GM18951 (cell line): ENCODE results near the gene SRF.

ENCODE experiments used
- POLR2A ChIP-seq: IDR thresholded peaks from 4 replicates; pipeline ENCODE4 v1.6.1; 2011; ENCODE audit warnings: mild to moderate bottlenecking; ENCODE audit not compliant: insufficient read length, insufficient read depth; ENCODE audit errors: extremely low read depth
- in situ Hi-C: fragments of 300-500 bp; cut with MboI; formaldehyde crosslinking; loops from one replicate; pipeline ENCODE4 v1.12.0; 2022; ENCODE audit warnings: low sequenced_read_pairs, mixed read lengths, inconsistent platforms; ENCODE audit not compliant: unreplicated experiment

Gene SRF

GRCh38 chr6:43141644-43142043 lies 29.4 kb upstream of the SRF start:
- in situ Hi-C loops, result loop anchor here (10.0 kb wide), 1 partner anchor 237 kb away; no protein-coding TSS in a partner anchor
- no peak for TF ChIP-seq POLR2A

GRCh38 chr6:43142101-43142500 lies 29.0 kb upstream of the SRF start:
- in situ Hi-C loops, result loop anchor here (10.0 kb wide), 1 partner anchor 237 kb away; no protein-coding TSS in a partner anchor
- TF ChIP-seq POLR2A, result no peak

GRCh38 chr6:43143235-43144128 lies 27.6 kb upstream of the SRF start:
- in situ Hi-C loops, result loop anchor here (10.0 kb wide), 1 partner anchor 239 kb away; no protein-coding TSS in a partner anchor
- TF ChIP-seq POLR2A, result no peak

GRCh38 chr6:43144879-43145278 lies 26.2 kb upstream of the SRF start:
- in situ Hi-C loops, result loop anchor here (10.0 kb wide), 1 partner anchor 240 kb away; no protein-coding TSS in a partner anchor
- no peak for TF ChIP-seq POLR2A

GRCh38 chr6:43146261-43146660 lies 24.8 kb upstream of the SRF start:
- in situ Hi-C loops, result loop anchor here (10.0 kb wide), 1 partner anchor 241 kb away; no protein-coding TSS in a partner anchor
- no peak for TF ChIP-seq POLR2A

- TF ChIP-seq POLR2A, result no peak
- in situ Hi-C loops, result loop anchor here (10.0 kb wide), 1 partner anchor 242 kb away; no protein-coding TSS in a partner anchor
These were observed 24.1 kb upstream of the SRF start for GRCh38 chr6:43146709-43147688.

GRCh38 chr6:43147691-43148477 lies 23.2 kb upstream of the SRF start:
- no peak for TF ChIP-seq POLR2A
- in situ Hi-C loops, result loop anchor here (10.0 kb wide), 1 partner anchor 243 kb away; no protein-coding TSS in a partner anchor

GRCh38 chr6:43149265-43149664 lies 21.8 kb upstream of the SRF start:
- no peak for TF ChIP-seq POLR2A
- in situ Hi-C loops, result loop anchor here (10.0 kb wide), 1 partner anchor 244 kb away; no protein-coding TSS in a partner anchor

GRCh38 chr6:43150051-43150751 lies 20.9 kb upstream of the SRF start:
- in situ Hi-C loops, result no loop called here

GRCh38 chr6:43159599-43159998 lies 11.5 kb upstream of the SRF start:
- in situ Hi-C loops, result no loop called here
- no peak for TF ChIP-seq POLR2A

More at GRCh38 chr6:43150051-43150751, 20.9 kb upstream of the SRF start:
- no peak for TF ChIP-seq POLR2A

GRCh38 chr6:43163899-43164298 lies 7.2 kb upstream of the SRF start:
- TF ChIP-seq POLR2A, result no peak
- in situ Hi-C loops, result no loop called here
